GM12801 (cell line): Measurements from ENCODE around the gene FAM131B.

Experiments used
- TF ChIP-seq, protein P1 (sequence below): IDR thresholded peaks from one replicate; pipeline ENCODE4 v1.5.1; 2011; ENCODE audit warnings: control low read depth; ENCODE audit not compliant: insufficient read length; ENCODE audit errors: extremely low read depth

Gene FAM131B

DNA sequence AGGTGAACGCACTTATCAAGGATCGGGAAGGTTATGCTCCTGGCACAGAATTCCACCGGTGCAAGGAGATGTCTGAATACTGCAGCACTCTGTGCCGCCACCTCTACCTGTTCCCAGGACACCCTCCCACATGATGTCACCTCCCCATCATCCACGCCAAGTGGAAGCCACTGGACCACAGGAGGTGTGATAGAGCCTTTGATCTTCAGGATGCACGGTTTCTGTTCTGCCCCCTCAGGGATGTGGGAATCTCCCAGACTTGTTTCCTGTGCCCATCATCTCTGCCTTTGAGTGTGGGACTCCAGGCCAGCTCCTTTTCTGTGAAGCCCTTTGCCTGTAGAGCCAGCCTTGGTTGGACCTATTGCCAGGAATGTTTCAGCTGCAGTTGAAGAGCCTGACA is 57.6 kb downstream of the FAM131B start:
- TF ChIP-seq, protein P1, sequence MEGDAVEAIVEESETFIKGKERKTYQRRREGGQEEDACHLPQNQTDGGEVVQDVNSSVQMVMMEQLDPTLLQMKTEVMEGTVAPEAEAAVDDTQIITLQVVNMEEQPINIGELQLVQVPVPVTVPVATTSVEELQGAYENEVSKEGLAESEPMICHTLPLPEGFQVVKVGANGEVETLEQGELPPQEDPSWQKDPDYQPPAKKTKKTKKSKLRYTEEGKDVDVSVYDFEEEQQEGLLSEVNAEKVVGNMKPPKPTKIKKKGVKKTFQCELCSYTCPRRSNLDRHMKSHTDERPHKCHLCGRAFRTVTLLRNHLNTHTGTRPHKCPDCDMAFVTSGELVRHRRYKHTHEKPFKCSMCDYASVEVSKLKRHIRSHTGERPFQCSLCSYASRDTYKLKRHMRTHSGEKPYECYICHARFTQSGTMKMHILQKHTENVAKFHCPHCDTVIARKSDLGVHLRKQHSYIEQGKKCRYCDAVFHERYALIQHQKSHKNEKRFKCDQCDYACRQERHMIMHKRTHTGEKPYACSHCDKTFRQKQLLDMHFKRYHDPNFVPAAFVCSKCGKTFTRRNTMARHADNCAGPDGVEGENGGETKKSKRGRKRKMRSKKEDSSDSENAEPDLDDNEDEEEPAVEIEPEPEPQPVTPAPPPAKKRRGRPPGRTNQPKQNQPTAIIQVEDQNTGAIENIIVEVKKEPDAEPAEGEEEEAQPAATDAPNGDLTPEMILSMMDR = no peak

DNA sequence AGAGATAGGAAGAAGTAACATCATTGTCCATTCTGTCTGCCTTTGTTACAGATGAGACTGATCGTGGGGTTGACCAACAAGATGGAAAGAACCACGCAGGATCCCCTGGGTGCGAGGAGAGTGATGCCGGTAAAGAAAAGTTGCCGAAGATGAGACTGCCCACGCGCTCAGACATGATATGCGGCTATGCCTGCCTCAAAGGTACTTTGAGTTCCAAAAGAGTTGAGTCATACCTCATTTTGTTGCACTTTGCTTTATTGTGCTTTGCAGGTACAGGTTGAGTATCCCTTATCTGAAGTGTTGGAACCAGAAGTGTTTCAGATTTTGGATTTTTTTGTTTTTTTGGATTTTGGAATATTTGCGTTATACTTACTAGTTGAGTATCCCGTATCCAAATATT is 58.8 kb downstream of the FAM131B start:
- TF ChIP-seq, protein P1 = no peak
